WTC11 (cell line): ENCODE results near the gene EGR4. TPM values are rescaled to one million over a fixed set of nuclear protein-coding genes. Genes with fewer than 3 reads are reported as not detected.

Source experiments
- ATAC-seq: fragments of 200-7000 bp; cut with Tn5 transposase; 2 replicates; pipeline ENCODE4 v1.10.0; 2021; ENCODE audit warnings: mild to moderate bottlenecking, moderate library complexity
- CTCF ChIA-PET: fragments of 300-600 bp; sonication (Branson Sonifier 250); formaldehyde crosslinking; loops from one replicate; lab custom pipeline; 2021; ENCODE audit warnings: antibody characterized with exemption; lab: Charles Lee
- POLR2A ChIA-PET: fragments of 350-600 bp; sonication (Branson Sonifier 250); formaldehyde crosslinking; loops from one replicate; lab custom pipeline; 2021; ENCODE audit warnings: antibody characterized with exemption; lab: Charles Lee
- DNase-seq: peaks from one replicate; pipeline ENCODE4 v3.0.0; 2021; ENCODE audit warnings: low spot score
- H3K27ac Mint-ChIP-seq: 2 replicates; pipeline ENCODE4 v1.8.0; 2021; ENCODE audit warnings: mixed read lengths
- H3K27me3 Mint-ChIP-seq: 2 replicates; pipeline ENCODE4 v1.8.0; 2021; ENCODE audit warnings: low read depth, mild to moderate bottlenecking, moderate library complexity, mixed read lengths
- H3K36me3 Mint-ChIP-seq: 2 replicates; pipeline ENCODE4 v1.8.0; 2021; ENCODE audit warnings: mixed read lengths
- H3K4me1 Mint-ChIP-seq: 2 replicates; pipeline ENCODE4 v1.8.0; 2022; ENCODE audit warnings: mixed read lengths
- H3K4me3 Mint-ChIP-seq: 2 replicates; pipeline ENCODE4 v1.8.0; 2021; ENCODE audit warnings: mild to moderate bottlenecking, moderate library complexity, mixed read lengths
- H3K9me3 Mint-ChIP-seq: 2 replicates; pipeline ENCODE4 v1.8.0; 2021; ENCODE audit warnings: mixed read lengths
- ETV6 ChIP-seq: sonication (generic); formaldehyde crosslinking; IDR thresholded peaks from 2 replicates; pipeline ENCODE4 v1.8.1; 2022; ENCODE audit warnings: mild to moderate bottlenecking, missing genetic modification reagents
- FOXK1 ChIP-seq: sonication (generic); formaldehyde crosslinking; IDR thresholded peaks from 2 replicates; pipeline ENCODE4 v1.8.0; 2022; ENCODE audit warnings: mild to moderate bottlenecking, moderate library complexity, missing genetic modification reagents
- GTF2I ChIP-seq: fragments of 250-450 bp; sonication (Bioruptor Pico); conservative IDR thresholded peaks from 2 replicates; pipeline ENCODE4 v1.4.0; 2021; ENCODE audit warnings: mild to moderate bottlenecking
- KAT7 ChIP-seq: sonication (generic); formaldehyde crosslinking; IDR thresholded peaks from 2 replicates; pipeline ENCODE4 v1.8.1; 2023; ENCODE audit warnings: missing genetic modification reagents, mild to moderate bottlenecking, borderline replicate concordance
- ZNF138 ChIP-seq: sonication (generic); formaldehyde crosslinking; conservative IDR thresholded peaks from 2 replicates; pipeline ENCODE4 v1.8.1; 2022; ENCODE audit warnings: mild to moderate bottlenecking, moderate library complexity, missing genetic modification reagents
- total RNA-seq: library from RNA; stranded (reverse); gene quantifications from 3 replicates; pipeline ENCODE4 v1.2.3, GENCODE V29; 2021
- TF ChIP-seq, protein P1 (sequence below): fragments of 200-600 bp; IDR thresholded peaks from 2 replicates; pipeline ENCODE4 v1.8.0; 2022; ENCODE audit warnings: antibody characterized with exemption
- TF ChIP-seq, protein P2 (sequence below): fragments of 250-450 bp; sonication (Bioruptor Pico); IDR thresholded peaks from 2 replicates; pipeline ENCODE4 v1.8.0; 2021; ENCODE audit warnings: mild to moderate bottlenecking
- TF ChIP-seq, protein P3 (sequence below): sonication (generic); formaldehyde crosslinking; IDR thresholded peaks from 2 replicates; pipeline ENCODE4 v1.8.0; 2022; ENCODE audit warnings: missing genetic modification reagents
- TF ChIP-seq, protein P4 (sequence below): fragments of 250-450 bp; sonication (Bioruptor Pico); IDR thresholded peaks from 2 replicates; pipeline ENCODE4 v2.1.2; 2022; ENCODE audit warnings: mild to moderate bottlenecking, moderate library complexity
- TF ChIP-seq, protein P5 (sequence below): fragments of 250-450 bp; sonication (Bioruptor Pico); IDR thresholded peaks from 2 replicates; pipeline ENCODE4 v1.9.0; 2021; ENCODE audit warnings: mild to moderate bottlenecking
- TF ChIP-seq, protein P6 (sequence below): sonication (generic); formaldehyde crosslinking; IDR thresholded peaks from 2 replicates; pipeline ENCODE4 v1.8.0; 2023; ENCODE audit warnings: missing genetic modification reagents, mild to moderate bottlenecking, borderline replicate concordance
- TF ChIP-seq, protein P7 (sequence below): sonication (generic); formaldehyde crosslinking; IDR thresholded peaks from 2 replicates; pipeline ENCODE4 v1.8.1; 2022; ENCODE audit warnings: mild to moderate bottlenecking, moderate library complexity, missing genetic modification reagents
- TF ChIP-seq, protein P8 (sequence below): fragments of 250-450 bp; sonication (Bioruptor Pico); IDR thresholded peaks from 2 replicates; pipeline ENCODE4 v1.9.0; 2021; ENCODE audit warnings: mild to moderate bottlenecking, borderline replicate concordance
- TF ChIP-seq, protein P9 (sequence below): sonication (generic); formaldehyde crosslinking; IDR thresholded peaks from 2 replicates; pipeline ENCODE4 v1.8.1; 2023; ENCODE audit warnings: mild to moderate bottlenecking, missing genetic modification reagents, borderline replicate concordance

Gene EGR4
- total RNA-seq, 1 experiment from 2014 or later, result 0.13 TPM

DNA sequence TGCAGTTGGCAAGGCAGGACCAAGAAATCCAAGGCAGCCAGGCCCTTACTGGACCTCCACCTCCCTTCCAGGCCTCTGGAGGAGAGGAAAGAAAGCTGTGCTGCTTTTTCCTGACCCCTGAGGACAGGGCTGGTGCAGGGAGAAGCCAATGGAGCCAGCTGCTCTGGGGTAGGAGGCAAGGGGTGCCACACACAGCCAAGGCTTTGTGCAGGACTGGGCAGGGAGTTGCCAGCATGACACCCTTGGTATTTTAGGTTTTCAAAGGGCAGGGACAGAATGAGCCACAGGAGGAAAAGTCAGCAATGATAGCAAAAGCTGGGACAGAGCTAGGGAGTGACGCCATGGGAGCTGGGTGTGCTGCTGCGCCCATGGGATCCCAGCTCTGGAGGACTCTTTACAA is 36.3 kb downstream of the EGR4 start:
- no peaks in the 10 kb centered on the region for H3K9me3 Mint-ChIP-seq
- POLR2A ChIA-PET, result interaction anchor here (1.8 kb wide), 1 partner anchor 12 kb away, joined by 9 read pairs; no protein-coding TSS in a partner anchor
- H3K4me1 Mint-ChIP-seq, result peaks cover 11% of the 10 kb centered on the region
- no peak overlapping the region for H3K4me3 Mint-ChIP-seq
- H3K27ac Mint-ChIP-seq, result no peak overlapping the region
- no peaks in the 10 kb centered on the region; the same call in 1 of the 2 replicates for H3K27me3 Mint-ChIP-seq
- TF ChIP-seq, protein P1, sequence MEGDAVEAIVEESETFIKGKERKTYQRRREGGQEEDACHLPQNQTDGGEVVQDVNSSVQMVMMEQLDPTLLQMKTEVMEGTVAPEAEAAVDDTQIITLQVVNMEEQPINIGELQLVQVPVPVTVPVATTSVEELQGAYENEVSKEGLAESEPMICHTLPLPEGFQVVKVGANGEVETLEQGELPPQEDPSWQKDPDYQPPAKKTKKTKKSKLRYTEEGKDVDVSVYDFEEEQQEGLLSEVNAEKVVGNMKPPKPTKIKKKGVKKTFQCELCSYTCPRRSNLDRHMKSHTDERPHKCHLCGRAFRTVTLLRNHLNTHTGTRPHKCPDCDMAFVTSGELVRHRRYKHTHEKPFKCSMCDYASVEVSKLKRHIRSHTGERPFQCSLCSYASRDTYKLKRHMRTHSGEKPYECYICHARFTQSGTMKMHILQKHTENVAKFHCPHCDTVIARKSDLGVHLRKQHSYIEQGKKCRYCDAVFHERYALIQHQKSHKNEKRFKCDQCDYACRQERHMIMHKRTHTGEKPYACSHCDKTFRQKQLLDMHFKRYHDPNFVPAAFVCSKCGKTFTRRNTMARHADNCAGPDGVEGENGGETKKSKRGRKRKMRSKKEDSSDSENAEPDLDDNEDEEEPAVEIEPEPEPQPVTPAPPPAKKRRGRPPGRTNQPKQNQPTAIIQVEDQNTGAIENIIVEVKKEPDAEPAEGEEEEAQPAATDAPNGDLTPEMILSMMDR, result no peak
- TF ChIP-seq ETV6 (CRISPR knock-in tag) (no peak), KAT7 (CRISPR knock-in tag) (no peak), ZNF138 (CRISPR knock-in tag) (no peak), GTF2I (CRISPR knock-in tag) (no peak), FOXK1 (CRISPR knock-in tag) (no peak)
- TF ChIP-seq, protein P2, sequence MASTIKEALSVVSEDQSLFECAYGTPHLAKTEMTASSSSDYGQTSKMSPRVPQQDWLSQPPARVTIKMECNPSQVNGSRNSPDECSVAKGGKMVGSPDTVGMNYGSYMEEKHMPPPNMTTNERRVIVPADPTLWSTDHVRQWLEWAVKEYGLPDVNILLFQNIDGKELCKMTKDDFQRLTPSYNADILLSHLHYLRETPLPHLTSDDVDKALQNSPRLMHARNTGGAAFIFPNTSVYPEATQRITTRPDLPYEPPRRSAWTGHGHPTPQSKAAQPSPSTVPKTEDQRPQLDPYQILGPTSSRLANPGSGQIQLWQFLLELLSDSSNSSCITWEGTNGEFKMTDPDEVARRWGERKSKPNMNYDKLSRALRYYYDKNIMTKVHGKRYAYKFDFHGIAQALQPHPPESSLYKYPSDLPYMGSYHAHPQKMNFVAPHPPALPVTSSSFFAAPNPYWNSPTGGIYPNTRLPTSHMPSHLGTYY (CRISPR knock-in tag), result no peak
- TF ChIP-seq, protein P3, sequence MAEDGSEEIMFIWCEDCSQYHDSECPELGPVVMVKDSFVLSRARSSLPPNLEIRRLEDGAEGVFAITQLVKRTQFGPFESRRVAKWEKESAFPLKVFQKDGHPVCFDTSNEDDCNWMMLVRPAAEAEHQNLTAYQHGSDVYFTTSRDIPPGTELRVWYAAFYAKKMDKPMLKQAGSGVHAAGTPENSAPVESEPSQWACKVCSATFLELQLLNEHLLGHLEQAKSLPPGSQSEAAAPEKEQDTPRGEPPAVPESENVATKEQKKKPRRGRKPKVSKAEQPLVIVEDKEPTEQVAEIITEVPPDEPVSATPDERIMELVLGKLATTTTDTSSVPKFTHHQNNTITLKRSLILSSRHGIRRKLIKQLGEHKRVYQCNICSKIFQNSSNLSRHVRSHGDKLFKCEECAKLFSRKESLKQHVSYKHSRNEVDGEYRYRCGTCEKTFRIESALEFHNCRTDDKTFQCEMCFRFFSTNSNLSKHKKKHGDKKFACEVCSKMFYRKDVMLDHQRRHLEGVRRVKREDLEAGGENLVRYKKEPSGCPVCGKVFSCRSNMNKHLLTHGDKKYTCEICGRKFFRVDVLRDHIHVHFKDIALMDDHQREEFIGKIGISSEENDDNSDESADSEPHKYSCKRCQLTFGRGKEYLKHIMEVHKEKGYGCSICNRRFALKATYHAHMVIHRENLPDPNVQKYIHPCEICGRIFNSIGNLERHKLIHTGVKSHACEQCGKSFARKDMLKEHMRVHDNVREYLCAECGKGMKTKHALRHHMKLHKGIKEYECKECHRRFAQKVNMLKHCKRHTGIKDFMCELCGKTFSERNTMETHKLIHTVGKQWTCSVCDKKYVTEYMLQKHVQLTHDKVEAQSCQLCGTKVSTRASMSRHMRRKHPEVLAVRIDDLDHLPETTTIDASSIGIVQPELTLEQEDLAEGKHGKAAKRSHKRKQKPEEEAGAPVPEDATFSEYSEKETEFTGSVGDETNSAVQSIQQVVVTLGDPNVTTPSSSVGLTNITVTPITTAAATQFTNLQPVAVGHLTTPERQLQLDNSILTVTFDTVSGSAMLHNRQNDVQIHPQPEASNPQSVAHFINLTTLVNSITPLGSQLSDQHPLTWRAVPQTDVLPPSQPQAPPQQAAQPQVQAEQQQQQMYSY (CRISPR knock-in tag), result no peak
- TF ChIP-seq, protein P4, sequence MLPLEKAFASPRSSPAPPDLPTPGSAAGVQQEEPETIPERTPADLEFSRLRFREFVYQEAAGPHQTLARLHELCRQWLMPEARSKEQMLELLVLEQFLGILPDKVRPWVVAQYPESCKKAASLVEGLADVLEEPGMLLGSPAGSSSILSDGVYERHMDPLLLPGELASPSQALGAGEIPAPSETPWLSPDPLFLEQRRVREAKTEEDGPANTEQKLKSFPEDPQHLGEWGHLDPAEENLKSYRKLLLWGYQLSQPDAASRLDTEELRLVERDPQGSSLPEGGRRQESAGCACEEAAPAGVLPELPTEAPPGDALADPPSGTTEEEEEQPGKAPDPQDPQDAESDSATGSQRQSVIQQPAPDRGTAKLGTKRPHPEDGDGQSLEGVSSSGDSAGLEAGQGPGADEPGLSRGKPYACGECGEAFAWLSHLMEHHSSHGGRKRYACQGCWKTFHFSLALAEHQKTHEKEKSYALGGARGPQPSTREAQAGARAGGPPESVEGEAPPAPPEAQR (CRISPR knock-in tag), result no peak
- TF ChIP-seq, protein P5, sequence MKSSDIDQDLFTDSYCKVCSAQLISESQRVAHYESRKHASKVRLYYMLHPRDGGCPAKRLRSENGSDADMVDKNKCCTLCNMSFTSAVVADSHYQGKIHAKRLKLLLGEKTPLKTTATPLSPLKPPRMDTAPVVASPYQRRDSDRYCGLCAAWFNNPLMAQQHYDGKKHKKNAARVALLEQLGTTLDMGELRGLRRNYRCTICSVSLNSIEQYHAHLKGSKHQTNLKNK (CRISPR knock-in tag), result no peak
- TF ChIP-seq, protein P6, sequence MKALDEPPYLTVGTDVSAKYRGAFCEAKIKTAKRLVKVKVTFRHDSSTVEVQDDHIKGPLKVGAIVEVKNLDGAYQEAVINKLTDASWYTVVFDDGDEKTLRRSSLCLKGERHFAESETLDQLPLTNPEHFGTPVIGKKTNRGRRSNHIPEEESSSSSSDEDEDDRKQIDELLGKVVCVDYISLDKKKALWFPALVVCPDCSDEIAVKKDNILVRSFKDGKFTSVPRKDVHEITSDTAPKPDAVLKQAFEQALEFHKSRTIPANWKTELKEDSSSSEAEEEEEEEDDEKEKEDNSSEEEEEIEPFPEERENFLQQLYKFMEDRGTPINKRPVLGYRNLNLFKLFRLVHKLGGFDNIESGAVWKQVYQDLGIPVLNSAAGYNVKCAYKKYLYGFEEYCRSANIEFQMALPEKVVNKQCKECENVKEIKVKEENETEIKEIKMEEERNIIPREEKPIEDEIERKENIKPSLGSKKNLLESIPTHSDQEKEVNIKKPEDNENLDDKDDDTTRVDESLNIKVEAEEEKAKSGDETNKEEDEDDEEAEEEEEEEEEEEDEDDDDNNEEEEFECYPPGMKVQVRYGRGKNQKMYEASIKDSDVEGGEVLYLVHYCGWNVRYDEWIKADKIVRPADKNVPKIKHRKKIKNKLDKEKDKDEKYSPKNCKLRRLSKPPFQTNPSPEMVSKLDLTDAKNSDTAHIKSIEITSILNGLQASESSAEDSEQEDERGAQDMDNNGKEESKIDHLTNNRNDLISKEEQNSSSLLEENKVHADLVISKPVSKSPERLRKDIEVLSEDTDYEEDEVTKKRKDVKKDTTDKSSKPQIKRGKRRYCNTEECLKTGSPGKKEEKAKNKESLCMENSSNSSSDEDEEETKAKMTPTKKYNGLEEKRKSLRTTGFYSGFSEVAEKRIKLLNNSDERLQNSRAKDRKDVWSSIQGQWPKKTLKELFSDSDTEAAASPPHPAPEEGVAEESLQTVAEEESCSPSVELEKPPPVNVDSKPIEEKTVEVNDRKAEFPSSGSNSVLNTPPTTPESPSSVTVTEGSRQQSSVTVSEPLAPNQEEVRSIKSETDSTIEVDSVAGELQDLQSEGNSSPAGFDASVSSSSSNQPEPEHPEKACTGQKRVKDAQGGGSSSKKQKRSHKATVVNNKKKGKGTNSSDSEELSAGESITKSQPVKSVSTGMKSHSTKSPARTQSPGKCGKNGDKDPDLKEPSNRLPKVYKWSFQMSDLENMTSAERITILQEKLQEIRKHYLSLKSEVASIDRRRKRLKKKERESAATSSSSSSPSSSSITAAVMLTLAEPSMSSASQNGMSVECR (CRISPR knock-in tag), result no peak
- TF ChIP-seq, protein P7, sequence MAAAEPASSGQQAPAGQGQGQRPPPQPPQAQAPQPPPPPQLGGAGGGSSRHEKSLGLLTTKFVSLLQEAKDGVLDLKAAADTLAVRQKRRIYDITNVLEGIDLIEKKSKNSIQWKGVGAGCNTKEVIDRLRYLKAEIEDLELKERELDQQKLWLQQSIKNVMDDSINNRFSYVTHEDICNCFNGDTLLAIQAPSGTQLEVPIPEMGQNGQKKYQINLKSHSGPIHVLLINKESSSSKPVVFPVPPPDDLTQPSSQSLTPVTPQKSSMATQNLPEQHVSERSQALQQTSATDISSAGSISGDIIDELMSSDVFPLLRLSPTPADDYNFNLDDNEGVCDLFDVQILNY (CRISPR knock-in tag), result no peak
- TF ChIP-seq, protein P8, sequence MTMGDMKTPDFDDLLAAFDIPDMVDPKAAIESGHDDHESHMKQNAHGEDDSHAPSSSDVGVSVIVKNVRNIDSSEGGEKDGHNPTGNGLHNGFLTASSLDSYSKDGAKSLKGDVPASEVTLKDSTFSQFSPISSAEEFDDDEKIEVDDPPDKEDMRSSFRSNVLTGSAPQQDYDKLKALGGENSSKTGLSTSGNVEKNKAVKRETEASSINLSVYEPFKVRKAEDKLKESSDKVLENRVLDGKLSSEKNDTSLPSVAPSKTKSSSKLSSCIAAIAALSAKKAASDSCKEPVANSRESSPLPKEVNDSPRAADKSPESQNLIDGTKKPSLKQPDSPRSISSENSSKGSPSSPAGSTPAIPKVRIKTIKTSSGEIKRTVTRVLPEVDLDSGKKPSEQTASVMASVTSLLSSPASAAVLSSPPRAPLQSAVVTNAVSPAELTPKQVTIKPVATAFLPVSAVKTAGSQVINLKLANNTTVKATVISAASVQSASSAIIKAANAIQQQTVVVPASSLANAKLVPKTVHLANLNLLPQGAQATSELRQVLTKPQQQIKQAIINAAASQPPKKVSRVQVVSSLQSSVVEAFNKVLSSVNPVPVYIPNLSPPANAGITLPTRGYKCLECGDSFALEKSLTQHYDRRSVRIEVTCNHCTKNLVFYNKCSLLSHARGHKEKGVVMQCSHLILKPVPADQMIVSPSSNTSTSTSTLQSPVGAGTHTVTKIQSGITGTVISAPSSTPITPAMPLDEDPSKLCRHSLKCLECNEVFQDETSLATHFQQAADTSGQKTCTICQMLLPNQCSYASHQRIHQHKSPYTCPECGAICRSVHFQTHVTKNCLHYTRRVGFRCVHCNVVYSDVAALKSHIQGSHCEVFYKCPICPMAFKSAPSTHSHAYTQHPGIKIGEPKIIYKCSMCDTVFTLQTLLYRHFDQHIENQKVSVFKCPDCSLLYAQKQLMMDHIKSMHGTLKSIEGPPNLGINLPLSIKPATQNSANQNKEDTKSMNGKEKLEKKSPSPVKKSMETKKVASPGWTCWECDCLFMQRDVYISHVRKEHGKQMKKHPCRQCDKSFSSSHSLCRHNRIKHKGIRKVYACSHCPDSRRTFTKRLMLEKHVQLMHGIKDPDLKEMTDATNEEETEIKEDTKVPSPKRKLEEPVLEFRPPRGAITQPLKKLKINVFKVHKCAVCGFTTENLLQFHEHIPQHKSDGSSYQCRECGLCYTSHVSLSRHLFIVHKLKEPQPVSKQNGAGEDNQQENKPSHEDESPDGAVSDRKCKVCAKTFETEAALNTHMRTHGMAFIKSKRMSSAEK (CRISPR knock-in tag), result no peak
- TF ChIP-seq, protein P9, sequence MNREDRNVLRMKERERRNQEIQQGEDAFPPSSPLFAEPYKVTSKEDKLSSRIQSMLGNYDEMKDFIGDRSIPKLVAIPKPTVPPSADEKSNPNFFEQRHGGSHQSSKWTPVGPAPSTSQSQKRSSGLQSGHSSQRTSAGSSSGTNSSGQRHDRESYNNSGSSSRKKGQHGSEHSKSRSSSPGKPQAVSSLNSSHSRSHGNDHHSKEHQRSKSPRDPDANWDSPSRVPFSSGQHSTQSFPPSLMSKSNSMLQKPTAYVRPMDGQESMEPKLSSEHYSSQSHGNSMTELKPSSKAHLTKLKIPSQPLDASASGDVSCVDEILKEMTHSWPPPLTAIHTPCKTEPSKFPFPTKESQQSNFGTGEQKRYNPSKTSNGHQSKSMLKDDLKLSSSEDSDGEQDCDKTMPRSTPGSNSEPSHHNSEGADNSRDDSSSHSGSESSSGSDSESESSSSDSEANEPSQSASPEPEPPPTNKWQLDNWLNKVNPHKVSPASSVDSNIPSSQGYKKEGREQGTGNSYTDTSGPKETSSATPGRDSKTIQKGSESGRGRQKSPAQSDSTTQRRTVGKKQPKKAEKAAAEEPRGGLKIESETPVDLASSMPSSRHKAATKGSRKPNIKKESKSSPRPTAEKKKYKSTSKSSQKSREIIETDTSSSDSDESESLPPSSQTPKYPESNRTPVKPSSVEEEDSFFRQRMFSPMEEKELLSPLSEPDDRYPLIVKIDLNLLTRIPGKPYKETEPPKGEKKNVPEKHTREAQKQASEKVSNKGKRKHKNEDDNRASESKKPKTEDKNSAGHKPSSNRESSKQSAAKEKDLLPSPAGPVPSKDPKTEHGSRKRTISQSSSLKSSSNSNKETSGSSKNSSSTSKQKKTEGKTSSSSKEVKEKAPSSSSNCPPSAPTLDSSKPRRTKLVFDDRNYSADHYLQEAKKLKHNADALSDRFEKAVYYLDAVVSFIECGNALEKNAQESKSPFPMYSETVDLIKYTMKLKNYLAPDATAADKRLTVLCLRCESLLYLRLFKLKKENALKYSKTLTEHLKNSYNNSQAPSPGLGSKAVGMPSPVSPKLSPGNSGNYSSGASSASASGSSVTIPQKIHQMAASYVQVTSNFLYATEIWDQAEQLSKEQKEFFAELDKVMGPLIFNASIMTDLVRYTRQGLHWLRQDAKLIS, result no peak
- ATAC-seq, result no peak
- H3K36me3 Mint-ChIP-seq, result peaks cover 24% of the 10 kb centered on the region
- DNase-seq, result no peak
- CTCF ChIA-PET, result interaction anchor here (1.1 to 2.2 kb wide), 5 partner anchors 12 to 172 kb away, joined by 3 to 5 read pairs (median 5); partner anchors contain the start of gene EGR4
